ENCODE data around the gene UTP20.
"Not testable (repeated sequence)": the region's sequence is repeated elsewhere in the genome, so short reads cannot be mapped to it uniquely, and the experiment has no call there.

The UTP20 gene

DNA sequence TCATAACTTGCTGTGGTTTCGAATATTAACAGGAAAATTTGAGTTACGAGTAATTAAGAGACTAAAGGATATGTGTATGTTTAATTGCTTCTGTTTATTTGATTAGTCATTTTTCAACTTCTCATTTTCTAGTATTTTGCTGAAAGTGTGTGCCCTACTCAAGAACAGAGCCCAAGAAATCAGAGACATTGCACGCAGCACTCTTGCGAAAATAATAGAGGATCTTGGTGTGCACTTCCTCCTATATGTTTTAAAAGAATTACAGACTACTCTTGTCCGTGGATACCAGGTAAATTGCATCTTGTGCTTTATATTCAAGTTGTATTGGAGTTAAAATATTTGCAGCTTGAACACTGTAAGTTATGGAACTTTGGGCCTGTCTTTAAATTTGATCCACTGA, 76.9 kb downstream of the UTP20 start:
- no peak overlapping the region for H3K27ac Mint-ChIP-seq
- peaks cover 20% of the 10 kb centered on the region for H3K36me3 Mint-ChIP-seq
- H3K4me3 Mint-ChIP-seq = no peak overlapping the region
- H3K4me1 Mint-ChIP-seq (ENCODE audit: low read depth) = no peaks in the 10 kb centered on the region
- H3K9me3 Mint-ChIP-seq (ENCODE audit: low read depth) = no peaks in the 10 kb centered on the region
- H3K27me3 Mint-ChIP-seq = no peaks in the 10 kb centered on the region

GRCh38 chr12:101361455-101361854, 81.5 kb downstream of the UTP20 start:
- Mint-ChIP-seq H3K36me3 (peaks cover 24% of the 10 kb centered on the region), H3K9me3 (ENCODE audit: low read depth) (no peaks in the 10 kb centered on the region), H3K27ac (no peak overlapping the region), H3K4me3 (no peak overlapping the region), H3K4me1 (ENCODE audit: low read depth) (no peaks in the 10 kb centered on the region), H3K27me3 (no peaks in the 10 kb centered on the region)

DNA sequence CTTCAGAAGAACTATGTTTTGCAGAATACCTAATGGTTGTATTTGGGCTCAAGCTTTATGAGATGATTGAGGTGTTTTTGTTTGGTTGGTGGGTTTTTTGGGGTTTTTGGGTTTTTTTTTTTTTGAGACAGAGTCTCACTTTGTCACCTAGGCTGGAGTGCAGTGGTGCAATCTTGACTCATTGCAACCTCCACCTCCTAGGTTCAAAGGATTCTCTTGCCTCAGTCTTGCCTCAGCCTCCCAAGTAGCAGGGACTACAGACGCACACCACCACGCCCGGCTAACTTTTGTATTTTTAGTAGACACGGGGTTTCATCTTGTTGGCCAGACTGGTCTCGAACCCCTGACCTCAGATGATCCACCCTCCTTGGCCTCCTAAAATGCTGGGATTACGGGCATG, 88.1 kb downstream of the UTP20 start:
- H3K4me1 Mint-ChIP-seq (ENCODE audit: low read depth) = no peaks in the 10 kb centered on the region
- no peaks in the 10 kb centered on the region for H3K27me3 Mint-ChIP-seq
- no peaks in the 10 kb centered on the region for H3K9me3 Mint-ChIP-seq (ENCODE audit: low read depth)
- no peak overlapping the region for H3K27ac Mint-ChIP-seq
- peaks cover 31% of the 10 kb centered on the region for H3K36me3 Mint-ChIP-seq
- H3K4me3 Mint-ChIP-seq = no peak overlapping the region

- H3K36me3 Mint-ChIP-seq = peaks cover 20% of the 10 kb centered on the region
- H3K4me3 Mint-ChIP-seq = no peak overlapping the region
- no peaks in the 10 kb centered on the region for H3K9me3 Mint-ChIP-seq (ENCODE audit: low read depth)
- no peaks in the 10 kb centered on the region for H3K27me3 Mint-ChIP-seq
- no peak overlapping the region for H3K27ac Mint-ChIP-seq
- no peaks in the 10 kb centered on the region for H3K4me1 Mint-ChIP-seq (ENCODE audit: low read depth)
These were observed 92.5 kb downstream of the UTP20 start for GRCh38 chr12:101372431-101372830.

DNA sequence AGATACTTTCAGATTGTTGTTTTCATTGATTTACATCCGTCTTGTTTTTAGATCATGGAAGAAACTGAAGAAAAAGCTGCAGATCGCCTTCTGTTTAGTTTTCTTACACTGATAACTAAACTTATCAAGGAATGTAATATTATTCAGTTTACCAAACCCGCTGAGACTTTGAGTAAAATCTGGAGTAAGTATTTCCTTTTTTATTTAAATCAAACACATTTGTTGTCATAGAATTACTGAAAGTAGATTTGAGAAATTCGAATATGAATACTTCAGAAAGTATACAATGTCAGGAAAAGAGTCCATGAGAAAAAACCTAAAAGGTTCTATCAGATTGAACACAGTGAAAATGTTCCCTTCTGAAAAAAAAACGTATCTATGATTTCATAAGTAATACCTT, 95.7 kb downstream of the UTP20 start:
- Mint-ChIP-seq H3K27ac (no peak overlapping the region), H3K9me3 (ENCODE audit: low read depth) (no peaks in the 10 kb centered on the region), H3K4me1 (ENCODE audit: low read depth) (no peaks in the 10 kb centered on the region), H3K4me3 (no peak overlapping the region), H3K27me3 (no peaks in the 10 kb centered on the region), H3K36me3 (peaks cover 22% of the 10 kb centered on the region)

DNA sequence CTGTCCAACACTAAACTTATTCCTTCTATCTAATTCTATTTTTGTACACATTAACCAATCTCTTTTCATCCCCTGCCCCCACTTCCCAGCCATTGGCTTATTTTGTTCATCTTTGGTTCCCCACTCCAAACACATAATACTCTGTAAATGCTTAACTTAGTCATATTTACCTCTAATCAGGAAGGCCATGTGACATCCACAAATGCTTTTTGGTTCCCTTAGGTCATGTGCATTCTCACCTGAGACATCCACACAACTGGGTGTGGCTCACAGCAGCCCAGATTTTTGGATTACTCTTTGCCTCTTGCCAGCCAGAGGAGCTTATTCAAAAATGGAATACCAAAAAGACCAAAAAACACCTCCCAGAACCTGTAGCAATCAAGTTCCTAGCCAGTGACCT, 99.2 kb downstream of the UTP20 start:
- H3K4me3 Mint-ChIP-seq = no peak overlapping the region
- no peaks in the 10 kb centered on the region for H3K27me3 Mint-ChIP-seq
- no peaks in the 10 kb centered on the region for H3K9me3 Mint-ChIP-seq (ENCODE audit: low read depth)
- no peaks in the 10 kb centered on the region for H3K4me1 Mint-ChIP-seq (ENCODE audit: low read depth)
- no peak overlapping the region for H3K27ac Mint-ChIP-seq
- H3K36me3 Mint-ChIP-seq = peaks cover 18% of the 10 kb centered on the region

DNA sequence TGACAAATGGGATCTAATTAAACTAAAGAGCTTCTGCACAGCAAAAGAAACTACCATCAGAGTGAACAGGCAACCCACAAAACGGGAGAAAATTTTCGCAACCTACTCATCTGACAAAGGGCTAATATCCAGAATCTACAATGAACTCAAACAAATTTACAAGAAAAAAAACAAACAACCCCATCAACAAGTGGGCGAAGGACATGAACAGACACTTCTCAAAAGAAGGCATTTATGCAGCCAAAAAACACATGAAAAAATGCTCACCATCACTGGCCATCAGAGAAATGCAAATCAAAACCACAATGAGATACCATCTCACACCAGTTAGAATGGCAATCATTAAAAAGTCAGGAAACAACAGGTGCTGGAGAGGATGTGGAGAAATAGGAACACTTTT, 111.3 kb downstream of the UTP20 start:
- peaks cover 35% of the 10 kb centered on the region for H3K36me3 Mint-ChIP-seq
- H3K27me3 Mint-ChIP-seq; H3K4me3 Mint-ChIP-seq; H3K9me3 Mint-ChIP-seq (ENCODE audit: low read depth); H3K4me1 Mint-ChIP-seq (ENCODE audit: low read depth); H3K27ac Mint-ChIP-seq: not testable (repeated sequence)

GRCh38 chr12:101407049-101407435, 127.1 kb downstream of the UTP20 start:
- Mint-ChIP-seq H3K36me3 (no peaks in the 10 kb centered on the region), H3K4me1 (ENCODE audit: low read depth) (peaks cover 28% of the 10 kb centered on the region), H3K27ac (peak overlapping the region; percentile 98), H3K4me3 (peak overlapping the region; percentile 98), H3K27me3 (no peaks in the 10 kb centered on the region), H3K9me3 (ENCODE audit: low read depth) (no peaks in the 10 kb centered on the region)

- Mint-ChIP-seq H3K4me3 (peak within 1 kb of the TSS; percentile 98), H3K4me1 (ENCODE audit: low read depth) (peaks cover 27% of the 10 kb centered on the region), H3K36me3 (no peaks in the 10 kb centered on the region), H3K27ac (peak within 1 kb of the TSS; percentile 98), H3K9me3 (ENCODE audit: low read depth) (no peaks in the 10 kb centered on the region), H3K27me3 (no peaks in the 10 kb centered on the region)
These were observed 127.8 kb downstream of the UTP20 start, which contains the start of gene ARL1 for GRCh38 chr12:101407436-101408345. TSS of gene ARL1 (minus strand) at chr12:101407772. CDS start at chr12:101407645, 127 bp downstream.

GRCh38 chr12:101410169-101410568, 130.3 kb downstream of the UTP20 start:
- not testable (repeated sequence) for H3K9me3 Mint-ChIP-seq (ENCODE audit: low read depth); H3K4me3 Mint-ChIP-seq; H3K36me3 Mint-ChIP-seq; H3K27ac Mint-ChIP-seq; H3K27me3 Mint-ChIP-seq
- peaks cover 18% of the 10 kb centered on the region for H3K4me1 Mint-ChIP-seq (ENCODE audit: low read depth)

DNA sequence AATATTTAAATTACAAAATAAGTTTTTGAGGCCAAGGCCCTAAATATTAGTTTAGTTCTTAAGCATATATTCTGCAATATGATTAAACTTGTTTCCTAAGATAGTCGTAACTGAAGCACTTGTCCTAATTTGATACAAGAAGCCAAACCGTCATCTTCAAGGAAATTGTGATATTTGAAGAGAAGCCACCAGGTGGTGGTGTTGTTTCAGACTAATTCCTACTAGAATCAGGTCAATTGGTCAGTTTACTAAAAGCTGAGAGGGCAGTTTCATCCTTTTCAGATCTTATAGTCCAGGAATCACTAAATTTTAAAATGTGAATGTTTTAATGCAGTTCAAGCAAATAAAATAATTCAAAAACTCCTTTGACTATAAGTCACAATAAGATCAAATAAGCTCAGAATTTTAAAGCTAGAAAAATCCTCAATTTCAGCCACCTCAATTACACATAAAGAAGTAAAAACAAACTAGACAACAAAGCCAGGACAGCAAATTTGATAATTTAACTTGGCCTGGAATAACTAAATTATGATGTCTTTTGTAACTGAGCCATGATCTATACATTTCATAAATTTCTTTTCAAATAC, 134.7 kb downstream of the UTP20 start:
- no peaks in the 10 kb centered on the region for H3K9me3 Mint-ChIP-seq (ENCODE audit: low read depth)
- H3K36me3 Mint-ChIP-seq = no peaks in the 10 kb centered on the region
- H3K4me1 Mint-ChIP-seq (ENCODE audit: low read depth) = no peaks in the 10 kb centered on the region
- H3K4me3 Mint-ChIP-seq = no peak overlapping the region
- no peaks in the 10 kb centered on the region for H3K27me3 Mint-ChIP-seq
- H3K27ac Mint-ChIP-seq = no peak overlapping the region

DNA sequence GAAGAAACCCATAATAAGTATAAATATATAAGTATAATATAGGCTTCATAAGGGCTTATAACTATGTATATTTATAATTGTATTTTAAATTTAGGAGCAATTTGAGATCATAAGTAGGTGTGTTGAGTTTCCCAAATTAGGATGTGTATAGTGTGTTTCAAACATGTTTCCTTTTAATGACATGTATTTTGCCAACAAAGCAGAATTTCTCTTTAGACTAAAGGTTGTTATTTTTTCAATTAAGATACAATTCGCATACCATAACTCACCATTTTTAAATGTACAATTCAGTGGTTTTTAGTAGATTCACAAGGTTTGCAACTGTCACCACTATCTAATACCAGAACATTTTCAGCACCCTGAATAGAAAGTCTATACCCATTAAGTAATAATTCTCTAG, 135.3 kb downstream of the UTP20 start:
- no peaks in the 10 kb centered on the region for H3K4me1 Mint-ChIP-seq (ENCODE audit: low read depth)
- no peaks in the 10 kb centered on the region for H3K9me3 Mint-ChIP-seq (ENCODE audit: low read depth)
- no peaks in the 10 kb centered on the region for H3K27me3 Mint-ChIP-seq
- no peak overlapping the region for H3K4me3 Mint-ChIP-seq
- no peak overlapping the region for H3K27ac Mint-ChIP-seq
- H3K36me3 Mint-ChIP-seq = no peaks in the 10 kb centered on the region

GRCh38 chr12:101422066-101422465, 142.2 kb downstream of the UTP20 start:
- H3K4me1 Mint-ChIP-seq (ENCODE audit: low read depth); H3K27ac Mint-ChIP-seq; H3K27me3 Mint-ChIP-seq; H3K9me3 Mint-ChIP-seq (ENCODE audit: low read depth); H3K4me3 Mint-ChIP-seq; H3K36me3 Mint-ChIP-seq: not testable (repeated sequence)

DNA sequence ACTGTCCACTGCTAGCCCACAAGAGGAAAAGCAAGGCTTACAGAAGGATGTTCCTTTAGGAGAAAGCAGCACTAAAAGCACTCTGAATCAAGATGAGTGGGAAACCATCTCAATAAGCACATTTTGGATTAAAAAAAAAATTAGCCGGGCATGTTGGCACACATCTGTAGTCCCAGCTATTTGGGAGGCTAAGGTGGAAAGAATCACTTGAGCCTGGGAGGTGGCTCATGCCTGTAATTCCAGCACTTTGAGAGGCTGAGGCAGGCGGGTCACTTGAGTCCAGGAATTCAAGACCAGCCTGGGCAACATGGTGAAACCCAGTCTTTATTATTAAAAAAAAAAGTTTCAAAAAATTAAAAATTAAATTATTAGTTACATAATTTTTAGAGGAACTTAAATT, 144.7 kb downstream of the UTP20 start:
- H3K9me3 Mint-ChIP-seq (ENCODE audit: low read depth) = no peaks in the 10 kb centered on the region
- peaks cover 6% of the 10 kb centered on the region for H3K36me3 Mint-ChIP-seq
- no peak overlapping the region for H3K4me3 Mint-ChIP-seq
- no peak overlapping the region for H3K27ac Mint-ChIP-seq
- peaks cover 10% of the 10 kb centered on the region for H3K27me3 Mint-ChIP-seq
- H3K4me1 Mint-ChIP-seq (ENCODE audit: low read depth) = no peaks in the 10 kb centered on the region

- H3K27me3 Mint-ChIP-seq = peaks cover 6% of the 10 kb centered on the region
- H3K27ac Mint-ChIP-seq = no peak overlapping the region
- peaks cover 4% of the 10 kb centered on the region for H3K36me3 Mint-ChIP-seq
These were observed 150.6 kb downstream of the UTP20 start for GRCh38 chr12:101430456-101430855.

DNA sequence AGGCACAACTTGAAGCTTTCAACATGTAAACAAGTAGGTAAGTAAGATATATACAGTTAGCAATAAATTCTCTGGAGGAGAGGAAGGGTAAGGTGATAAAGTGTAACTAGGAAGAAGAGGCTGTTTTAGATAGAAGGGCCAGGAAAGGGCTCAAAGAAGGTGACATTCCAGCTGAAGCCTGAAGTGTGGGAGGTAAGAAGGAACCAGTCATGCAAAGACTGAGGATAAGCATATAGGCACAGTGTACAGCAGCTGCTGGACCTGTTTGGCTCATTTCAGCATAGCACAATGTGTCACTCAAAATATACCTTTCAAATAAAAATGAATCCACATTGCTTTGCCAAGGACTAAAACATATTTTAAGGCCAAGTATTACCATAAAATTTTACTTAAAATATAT, 156.2 kb downstream of the UTP20 start:
- no peaks in the 10 kb centered on the region for H3K4me1 Mint-ChIP-seq (ENCODE audit: low read depth)
- H3K27me3 Mint-ChIP-seq = no peaks in the 10 kb centered on the region
- H3K9me3 Mint-ChIP-seq (ENCODE audit: low read depth) = no peaks in the 10 kb centered on the region
- H3K4me3 Mint-ChIP-seq = no peak overlapping the region
- no peaks in the 10 kb centered on the region for H3K36me3 Mint-ChIP-seq
- H3K27ac Mint-ChIP-seq = no peak overlapping the region

More at GRCh38 chr12:101430456-101430855, 150.6 kb downstream of the UTP20 start:
- no peak overlapping the region for H3K4me3 Mint-ChIP-seq
- no peaks in the 10 kb centered on the region for H3K9me3 Mint-ChIP-seq (ENCODE audit: low read depth)
- H3K4me1 Mint-ChIP-seq (ENCODE audit: low read depth) = no peaks in the 10 kb centered on the region

All from activated naive CD8-positive, alpha-beta T cell (primary cell).